GM21447 (cell line): ENCODE data around the gene RPLP2.

Experiments used
- ATAC-seq: cut with Tn5 transposase; IDR thresholded peaks from one replicate; pipeline ENCODE4 v1.9.1; 2021; ENCODE audit not compliant: unreplicated experiment

RPLP2 gene

GRCh38 chr11:809287-810039, at the start of gene RPLP2:
RPLP2 (plus strand) TSS chr11:809967; CDS start chr11:810235, 268 bp downstream.
- ATAC-seq: peak; percentile 64

GRCh38 chr11:760236-760635, 49.5 kb upstream of the RPLP2 start:
- no peak for ATAC-seq

- no peak for ATAC-seq
Measured at GRCh38 chr11:761526-762108, 48.1 kb upstream of the RPLP2 start.

GRCh38 chr11:762421-763072, 47.2 kb upstream of the RPLP2 start:
- ATAC-seq: no peak

- no peak for ATAC-seq
Measured at GRCh38 chr11:763073-763463, 46.7 kb upstream of the RPLP2 start.

- no peak for ATAC-seq
Measured at GRCh38 chr11:763549-764321, 46.0 kb upstream of the RPLP2 start.

GRCh38 chr11:764322-765024, 45.3 kb upstream of the RPLP2 start:
- ATAC-seq: no peak

GRCh38 chr11:765025-765801, 44.6 kb upstream of the RPLP2 start:
- no peak for ATAC-seq

- ATAC-seq: no peak
Measured at GRCh38 chr11:765802-766091, 44.0 kb upstream of the RPLP2 start.

- no peak for ATAC-seq
Measured at GRCh38 chr11:766106-766935, 43.4 kb upstream of the RPLP2 start.

GRCh38 chr11:766936-767210, 42.9 kb upstream of the RPLP2 start:
- no peak for ATAC-seq

- no peak for ATAC-seq
Measured at GRCh38 chr11:767238-767637, 42.5 kb upstream of the RPLP2 start.

- no peak for ATAC-seq
Measured at GRCh38 chr11:769887-770641, 39.7 kb upstream of the RPLP2 start.

- ATAC-seq: no peak
Measured at GRCh38 chr11:770642-771616, 38.8 kb upstream of the RPLP2 start.

GRCh38 chr11:771617-772204, 38.1 kb upstream of the RPLP2 start:
- no peak for ATAC-seq

GRCh38 chr11:772429-773390, 37.1 kb upstream of the RPLP2 start:
- ATAC-seq: no peak
